GM19043 (cell line): ENCODE results near the gene ZBTB1.
"Not testable (repeated sequence)": the region's sequence is repeated elsewhere in the genome, so short reads cannot be mapped to it uniquely, and the experiment has no call there.

ENCODE experiments used
- ATAC-seq: cut with Tn5 transposase; IDR thresholded peaks from one replicate; pipeline ENCODE4 v1.9.1; 2021; ENCODE audit warnings: low read depth; ENCODE audit not compliant: unreplicated experiment

ZBTB1 gene

DNA sequence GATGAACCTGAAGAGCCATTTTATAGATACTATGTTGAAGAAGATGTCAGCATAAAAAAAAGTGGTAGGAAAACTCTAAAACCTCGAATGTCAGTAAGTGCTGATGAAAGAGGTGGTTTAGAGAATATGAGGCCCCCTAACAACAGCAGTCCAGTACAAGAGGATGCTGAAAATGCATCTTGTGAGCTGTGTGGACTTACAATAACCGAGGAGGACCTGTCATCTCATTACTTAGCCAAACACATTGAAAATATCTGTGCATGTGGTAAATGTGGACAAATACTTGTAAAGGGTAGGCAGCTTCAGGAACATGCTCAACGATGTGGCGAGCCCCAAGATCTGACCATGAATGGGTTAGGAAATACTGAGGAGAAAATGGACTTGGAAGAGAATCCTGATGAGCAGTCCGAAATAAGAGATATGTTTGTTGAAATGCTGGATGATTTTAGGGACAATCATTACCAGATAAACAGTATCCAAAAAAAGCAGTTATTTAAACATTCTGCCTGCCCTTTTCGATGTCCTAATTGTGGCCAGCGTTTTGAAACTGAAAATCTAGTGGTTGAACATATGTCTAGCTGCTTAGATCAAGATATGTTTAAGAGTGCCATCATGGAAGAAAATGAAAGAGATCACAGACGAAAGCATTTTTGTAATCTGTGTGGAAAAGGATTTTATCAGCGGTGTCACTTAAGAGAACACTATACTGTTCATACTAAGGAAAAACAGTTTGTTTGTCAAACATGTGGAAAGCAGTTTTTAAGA is 18.2 kb downstream of the ZBTB1 start:
- no peak for ATAC-seq

DNA sequence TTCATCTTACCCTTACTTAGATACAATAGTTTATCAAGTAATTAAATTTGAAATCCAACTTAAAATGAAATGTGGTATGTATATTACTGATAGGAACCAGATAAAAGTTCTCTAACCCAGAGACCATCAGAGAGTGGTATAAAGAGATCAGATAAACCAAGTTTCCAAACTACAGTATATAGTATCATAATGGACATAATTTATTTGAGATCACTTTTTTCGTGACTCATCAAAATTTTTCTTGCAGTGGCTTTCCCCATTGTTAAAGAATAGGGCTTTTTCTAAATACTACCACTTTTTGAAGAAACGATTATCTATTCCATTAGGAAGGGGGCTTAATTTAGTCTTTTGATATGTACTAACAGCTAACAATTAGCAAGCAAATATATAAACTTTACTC is 20.8 kb downstream of the ZBTB1 start:
- ATAC-seq: no peak

DNA sequence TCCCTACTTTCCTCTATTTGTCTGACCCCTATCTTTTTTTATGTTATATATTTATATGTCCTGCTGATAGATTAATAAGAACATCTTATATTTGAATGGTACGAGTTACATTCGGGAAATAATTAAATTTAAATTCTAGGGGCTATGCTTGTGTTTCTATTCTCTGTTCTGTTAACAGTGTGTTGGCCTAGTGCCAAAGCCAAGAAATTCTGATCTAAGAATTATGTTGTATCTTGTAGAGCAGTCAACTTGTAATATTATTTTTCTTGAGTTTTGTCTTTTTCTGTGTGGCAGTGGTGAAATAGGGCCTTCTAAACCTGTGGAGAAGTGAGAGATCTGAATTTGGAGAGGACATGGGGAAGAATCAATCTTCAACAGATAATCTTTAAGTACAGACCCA is 27.0 kb downstream of the ZBTB1 start:
- ATAC-seq: no peak

DNA sequence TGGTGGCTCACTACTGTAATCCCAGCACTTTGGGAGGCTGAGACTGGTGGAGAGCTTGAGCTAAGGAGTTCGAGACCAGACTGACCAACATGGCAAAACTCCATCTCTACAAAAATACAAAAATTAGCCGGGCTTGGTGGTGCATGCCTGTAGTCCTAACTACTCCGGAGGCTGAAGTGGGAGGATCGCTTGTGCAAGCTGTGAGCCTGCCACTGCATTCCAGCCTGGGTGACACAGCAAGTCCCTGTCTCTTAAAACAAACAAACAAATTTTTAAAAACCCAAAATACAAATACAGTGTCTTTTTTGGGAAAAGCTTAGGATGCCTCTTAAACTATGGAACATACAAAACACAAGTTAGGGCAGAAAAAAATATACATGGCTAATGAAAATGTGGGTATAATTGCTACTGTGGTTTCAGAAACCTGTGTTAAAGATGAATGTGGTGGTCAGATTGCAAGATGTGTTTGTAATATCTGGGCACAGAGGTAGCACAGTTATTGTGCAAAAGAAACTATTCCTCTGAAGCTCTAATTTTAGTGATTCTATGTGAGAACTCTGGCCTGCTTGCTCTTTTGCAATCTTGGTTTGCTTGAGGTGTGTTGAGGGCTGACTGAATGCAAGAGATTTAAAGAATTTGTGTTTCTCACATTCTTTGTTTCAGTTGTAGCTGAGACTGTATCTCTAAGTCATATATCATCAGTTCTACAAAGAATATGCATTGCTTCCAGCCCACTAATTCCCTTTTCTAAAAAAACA is 32.1 kb downstream of the ZBTB1 start:
- no peak for ATAC-seq

DNA sequence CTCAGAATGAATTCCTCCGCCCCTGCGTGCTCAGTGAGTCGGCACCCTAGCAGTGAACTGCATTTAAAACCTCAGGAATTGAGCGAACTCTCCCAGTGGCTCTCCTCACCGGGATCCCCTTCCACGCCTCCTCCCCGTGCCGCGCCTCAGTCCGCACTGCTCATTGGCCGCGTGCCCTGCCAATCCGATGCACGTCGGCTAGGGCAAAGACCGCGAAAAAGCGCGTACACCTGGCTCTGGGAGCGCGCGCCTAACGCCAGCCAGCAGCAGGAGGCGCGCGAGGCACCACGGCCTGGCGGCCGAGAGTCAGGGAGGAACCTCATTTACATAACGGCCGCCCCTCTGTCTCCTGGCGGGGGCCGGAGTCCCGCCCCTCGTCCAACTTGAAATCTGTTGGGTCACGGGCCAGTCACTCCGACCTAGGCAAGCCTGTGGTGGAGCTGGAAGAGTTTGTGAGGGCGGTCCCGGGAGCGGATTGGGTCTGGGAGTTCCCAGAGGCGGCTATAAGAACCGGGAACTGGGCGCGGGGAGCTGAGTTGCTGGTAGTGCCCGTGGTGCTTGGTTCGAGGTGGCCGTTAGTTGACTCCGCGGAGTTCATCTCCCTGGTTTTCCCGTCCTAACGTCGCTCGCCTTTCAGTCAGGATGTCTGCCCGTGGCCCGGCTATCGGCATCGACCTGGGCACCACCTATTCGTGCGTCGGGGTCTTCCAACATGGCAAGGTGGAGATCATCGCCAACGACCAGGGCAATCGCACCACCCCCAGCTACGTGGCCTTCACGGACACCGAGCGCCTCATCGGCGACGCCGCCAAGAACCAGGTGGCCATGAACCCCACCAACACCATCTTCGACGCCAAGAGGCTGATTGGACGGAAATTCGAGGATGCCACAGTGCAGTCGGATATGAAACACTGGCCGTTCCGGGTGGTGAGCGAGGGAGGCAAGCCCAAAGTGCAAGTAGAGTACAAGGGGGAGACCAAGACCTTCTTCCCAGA is 35.9 kb downstream of the ZBTB1 start, which contains the start of gene HSPA2:
TSS of gene HSPA2 (plus strand) at position 534 of the 995 bp plus-strand sequence. CDS start at position 643, 109 bp downstream.
- peak; percentile 93 for ATAC-seq

DNA sequence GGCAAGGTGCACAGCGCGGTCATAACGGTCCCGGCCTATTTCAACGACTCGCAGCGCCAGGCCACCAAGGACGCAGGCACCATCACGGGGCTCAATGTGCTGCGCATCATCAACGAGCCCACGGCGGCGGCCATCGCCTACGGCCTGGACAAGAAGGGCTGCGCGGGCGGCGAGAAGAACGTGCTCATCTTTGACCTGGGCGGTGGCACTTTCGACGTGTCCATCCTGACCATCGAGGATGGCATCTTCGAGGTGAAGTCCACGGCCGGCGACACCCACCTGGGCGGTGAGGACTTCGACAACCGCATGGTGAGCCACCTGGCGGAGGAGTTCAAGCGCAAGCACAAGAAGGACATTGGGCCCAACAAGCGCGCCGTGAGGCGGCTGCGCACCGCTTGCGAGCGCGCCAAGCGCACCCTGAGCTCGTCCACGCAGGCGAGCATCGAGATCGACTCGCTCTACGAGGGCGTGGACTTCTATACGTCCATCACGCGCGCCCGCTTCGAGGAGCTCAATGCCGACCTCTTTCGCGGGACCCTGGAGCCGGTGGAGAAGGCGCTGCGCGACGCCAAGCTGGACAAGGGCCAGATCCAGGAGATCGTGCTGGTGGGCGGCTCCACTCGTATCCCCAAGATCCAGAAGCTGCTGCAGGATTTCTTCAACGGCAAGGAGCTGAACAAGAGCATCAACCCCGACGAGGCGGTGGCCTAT is 36.8 kb downstream of the ZBTB1 start:
- no peak for ATAC-seq

DNA sequence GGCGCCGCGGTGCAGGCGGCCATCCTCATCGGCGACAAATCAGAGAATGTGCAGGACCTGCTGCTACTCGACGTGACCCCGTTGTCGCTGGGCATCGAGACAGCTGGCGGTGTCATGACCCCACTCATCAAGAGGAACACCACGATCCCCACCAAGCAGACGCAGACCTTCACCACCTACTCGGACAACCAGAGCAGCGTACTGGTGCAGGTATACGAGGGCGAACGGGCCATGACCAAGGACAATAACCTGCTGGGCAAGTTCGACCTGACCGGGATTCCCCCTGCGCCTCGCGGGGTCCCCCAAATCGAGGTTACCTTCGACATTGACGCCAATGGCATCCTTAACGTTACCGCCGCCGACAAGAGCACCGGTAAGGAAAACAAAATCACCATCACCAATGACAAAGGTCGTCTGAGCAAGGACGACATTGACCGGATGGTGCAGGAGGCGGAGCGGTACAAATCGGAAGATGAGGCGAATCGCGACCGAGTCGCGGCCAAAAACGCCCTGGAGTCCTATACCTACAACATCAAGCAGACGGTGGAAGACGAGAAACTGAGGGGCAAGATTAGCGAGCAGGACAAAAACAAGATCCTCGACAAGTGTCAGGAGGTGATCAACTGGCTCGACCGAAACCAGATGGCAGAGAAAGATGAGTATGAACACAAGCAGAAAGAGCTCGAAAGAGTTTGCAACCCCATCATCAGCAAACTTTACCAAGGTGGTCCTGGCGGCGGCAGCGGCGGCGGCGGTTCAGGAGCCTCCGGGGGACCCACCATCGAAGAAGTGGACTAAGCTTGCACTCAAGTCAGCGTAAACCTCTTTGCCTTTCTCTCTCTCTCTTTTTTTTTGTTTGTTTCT is 37.6 kb downstream of the ZBTB1 start:
- no peak for ATAC-seq

DNA sequence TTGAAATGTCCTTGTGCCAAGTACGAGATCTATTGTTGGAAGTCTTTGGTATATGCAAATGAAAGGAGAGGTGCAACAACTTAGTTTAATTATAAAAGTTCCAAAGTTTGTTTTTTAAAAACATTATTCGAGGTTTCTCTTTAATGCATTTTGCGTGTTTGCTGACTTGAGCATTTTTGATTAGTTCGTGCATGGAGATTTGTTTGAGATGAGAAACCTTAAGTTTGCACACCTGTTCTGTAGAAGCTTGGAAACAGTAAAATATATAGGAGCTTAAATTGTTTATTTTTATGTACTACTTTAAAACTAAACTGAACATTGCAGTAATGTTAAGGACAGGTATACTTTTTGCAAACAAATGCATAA is 38.2 kb downstream of the ZBTB1 start:
- no peak for ATAC-seq

DNA sequence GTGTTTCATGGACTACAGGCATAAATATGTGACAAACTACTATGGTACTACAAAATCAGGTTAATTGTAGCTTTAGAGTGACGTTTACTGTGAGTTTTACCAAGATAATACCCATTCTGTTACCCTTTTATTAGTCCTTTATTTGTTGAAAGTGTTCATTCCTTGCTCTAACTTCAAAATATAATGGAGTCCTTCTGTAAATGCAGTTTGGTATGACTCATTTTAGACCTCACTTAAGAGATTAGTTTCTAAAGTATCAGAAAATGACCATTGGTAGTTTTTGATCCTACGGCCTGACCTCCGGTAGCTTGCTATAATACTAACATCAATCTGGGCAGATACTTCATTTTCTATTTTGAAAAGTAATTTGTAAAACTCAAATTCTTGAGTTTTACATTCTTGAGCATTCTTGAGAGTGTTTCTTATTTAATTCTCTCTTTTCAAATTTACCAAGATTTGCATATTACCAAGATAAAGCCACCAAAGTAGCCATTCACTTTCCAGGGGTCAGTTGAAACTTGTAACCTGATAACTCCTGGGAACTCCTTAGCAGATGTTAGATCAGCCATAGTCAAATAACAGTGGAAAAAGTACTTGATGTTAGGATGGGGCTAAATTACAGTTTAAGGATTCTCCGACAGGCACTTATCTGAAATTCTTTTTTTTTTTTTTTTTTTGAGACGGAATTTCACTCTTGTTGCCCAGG is 40.2 kb downstream of the ZBTB1 start:
- ATAC-seq: no peak

DNA sequence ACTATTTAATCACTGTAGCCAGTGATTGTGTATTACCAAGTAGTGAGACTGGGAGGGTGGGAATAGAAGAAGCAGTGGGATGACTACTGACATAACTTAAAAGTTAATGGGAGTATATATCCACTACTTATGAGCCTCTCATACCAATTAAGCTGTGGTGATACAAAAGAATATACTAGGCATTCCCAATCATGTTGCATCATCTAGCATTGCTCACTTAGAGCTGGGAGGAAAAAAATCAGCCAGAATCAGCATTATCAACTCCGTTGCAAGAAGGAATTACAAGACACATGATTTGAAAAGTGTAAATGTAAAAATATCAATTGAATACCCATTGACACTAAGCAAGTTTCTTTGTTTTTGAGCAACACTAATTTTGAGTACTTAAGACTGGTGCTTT is 44.4 kb downstream of the ZBTB1 start:
- no peak for ATAC-seq

DNA sequence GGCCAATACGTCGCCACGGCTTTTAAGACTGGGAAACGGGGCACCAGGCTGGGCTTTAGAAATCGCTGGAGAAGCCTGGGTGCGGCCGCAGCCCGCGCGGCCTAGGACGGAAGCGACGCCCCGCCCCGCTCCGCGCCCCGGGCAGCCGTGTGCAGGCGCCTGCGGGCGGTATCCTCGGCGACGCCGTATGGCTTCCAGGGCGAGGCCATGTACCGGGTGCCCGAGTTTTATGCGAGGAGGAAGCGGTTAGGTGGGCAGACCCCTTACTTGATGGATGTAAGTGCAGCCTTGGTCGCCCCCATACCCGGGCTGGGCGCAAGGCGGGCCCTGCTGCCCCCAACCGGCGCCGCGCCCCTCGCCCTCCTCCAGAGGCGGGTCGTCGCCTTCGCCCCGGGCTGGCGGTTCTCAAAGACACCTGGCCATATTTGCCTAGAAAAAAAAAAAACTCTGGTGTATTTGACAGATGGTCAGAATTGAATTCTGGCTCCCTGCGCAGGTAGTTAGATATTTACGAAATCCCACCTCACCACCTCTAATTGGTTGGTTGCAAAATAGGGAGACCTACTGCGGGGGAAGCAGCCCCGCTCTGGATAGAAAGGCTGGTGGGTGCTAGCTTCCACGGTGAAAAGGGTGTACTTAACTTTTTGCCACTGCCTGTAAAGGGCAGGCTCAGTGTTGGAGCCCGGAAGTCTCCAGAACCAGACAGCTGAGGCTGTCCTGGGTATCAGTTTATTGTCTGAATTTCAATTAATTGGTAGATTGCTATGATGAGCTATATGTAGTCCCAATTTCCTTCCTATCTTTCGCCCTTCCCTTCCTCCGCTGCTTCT is 45.4 kb downstream of the ZBTB1 start, which contains the start of gene PPP1R36:
TSS of gene PPP1R36 (plus strand) at position 171 of the 830 bp plus-strand sequence. CDS start at position 208, 37 bp downstream.
- no peak for ATAC-seq

DNA sequence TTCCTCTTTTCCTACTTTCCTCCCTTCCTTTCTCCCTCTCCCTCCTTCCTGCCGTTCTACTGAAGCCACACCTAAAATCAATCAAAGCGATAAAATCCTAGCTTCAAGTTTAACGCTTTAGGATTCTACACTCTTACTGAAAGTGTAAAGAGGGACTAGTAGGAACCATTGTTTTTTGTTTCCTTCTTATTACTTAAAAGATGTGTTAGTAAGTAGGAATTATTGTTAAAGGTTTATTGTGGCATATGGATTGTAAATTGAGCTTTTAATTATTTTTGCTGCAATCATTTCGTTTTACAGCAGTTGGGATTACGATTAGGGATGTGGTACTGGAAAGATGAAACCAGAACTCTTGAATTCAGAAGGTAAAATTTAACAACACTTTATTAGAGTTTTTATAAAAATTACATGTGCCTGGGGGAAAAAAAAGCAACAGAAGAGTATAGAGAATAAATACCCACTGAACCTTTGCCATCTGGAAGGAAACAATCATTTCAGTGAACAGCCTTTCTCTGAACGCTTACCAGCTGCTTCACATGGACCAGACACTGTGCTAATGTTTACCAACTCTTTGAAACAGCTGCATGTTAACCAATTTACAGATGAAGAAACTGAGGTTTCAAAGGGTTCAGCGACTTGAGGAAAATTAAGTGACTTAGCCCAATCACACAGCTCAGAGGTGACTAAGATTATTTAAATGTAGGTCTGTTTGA is 46.2 kb downstream of the ZBTB1 start:
- no peak for ATAC-seq

DNA sequence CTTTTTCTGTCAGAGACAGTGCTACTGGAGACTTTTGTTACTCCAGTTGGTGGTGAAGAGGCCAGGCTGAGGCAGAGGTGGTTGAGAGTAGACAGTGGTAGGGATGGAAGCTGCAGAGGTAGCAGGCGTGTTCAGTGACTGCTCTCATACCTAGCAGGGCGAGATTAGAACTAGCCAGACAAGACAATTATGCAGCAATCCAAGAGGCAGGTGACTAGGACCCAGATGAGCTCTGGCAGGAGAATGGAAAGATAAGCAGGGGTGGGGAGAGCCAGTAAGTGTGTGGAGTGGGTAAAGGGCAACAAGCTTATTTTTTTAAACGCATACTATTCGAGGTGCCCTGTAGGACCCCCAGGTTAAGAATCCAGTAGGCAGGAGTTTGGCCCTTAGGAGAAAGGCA is 50.0 kb downstream of the ZBTB1 start:
- ATAC-seq: no peak

DNA sequence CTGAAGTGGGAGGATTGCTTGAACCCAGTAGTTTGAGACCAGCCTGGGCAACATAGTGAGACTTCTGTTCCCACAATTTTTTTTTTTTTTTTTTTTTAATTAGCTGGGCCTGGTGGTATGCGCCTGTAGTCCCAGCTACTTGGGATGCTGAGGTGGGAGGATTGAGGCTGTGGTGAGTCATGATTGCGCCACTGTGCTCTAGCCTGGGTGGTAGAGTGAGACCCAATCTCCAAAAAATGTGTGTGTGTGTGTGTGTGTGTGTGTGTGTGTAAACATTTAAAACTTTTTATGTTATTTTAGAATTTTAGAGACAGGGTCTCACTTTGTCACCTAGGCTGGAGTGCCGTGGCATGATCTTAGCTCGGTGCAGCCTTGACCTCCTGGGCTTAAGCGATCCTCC is 52.0 kb downstream of the ZBTB1 start:
- no peak for ATAC-seq

DNA sequence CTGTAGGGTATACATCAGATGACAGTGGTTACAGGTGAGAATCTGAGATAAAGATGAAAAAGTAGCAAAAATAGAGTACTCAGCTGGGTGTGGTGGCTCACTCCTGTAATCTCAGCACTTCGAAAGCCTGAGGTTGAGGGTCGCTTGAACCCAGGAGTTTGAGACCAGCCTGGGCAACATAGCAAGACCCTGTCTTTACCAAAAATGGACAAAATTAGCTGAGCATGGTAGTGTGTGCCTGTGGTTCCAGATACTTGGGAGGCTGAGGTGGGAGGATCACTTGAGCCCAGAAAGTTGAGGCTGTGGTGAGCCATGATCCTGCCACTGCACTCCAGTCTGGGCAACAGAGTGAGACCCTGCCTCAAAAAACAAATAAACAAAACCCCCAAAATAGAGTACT is 53.6 kb downstream of the ZBTB1 start:
- not testable (repeated sequence) for ATAC-seq

DNA sequence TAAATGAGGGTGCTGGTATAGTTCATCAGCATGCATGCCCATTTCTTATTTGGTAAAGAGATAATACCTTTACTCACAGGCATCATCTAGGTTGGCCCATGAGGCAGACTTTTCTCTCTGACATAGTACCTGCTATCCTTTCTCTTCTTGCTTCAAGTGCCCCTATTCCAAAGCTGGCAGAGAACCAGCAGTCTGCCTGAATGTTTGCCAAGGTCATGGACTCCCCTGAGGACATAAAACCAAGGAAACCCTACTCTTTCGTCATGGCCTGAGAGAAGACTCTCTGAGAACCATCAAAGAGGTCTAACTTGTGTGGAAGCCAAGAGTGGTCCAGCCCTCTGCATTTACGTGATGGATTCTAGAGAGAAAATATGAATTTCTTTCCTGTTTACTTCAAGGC is 57.1 kb downstream of the ZBTB1 start:
- ATAC-seq: no peak

DNA sequence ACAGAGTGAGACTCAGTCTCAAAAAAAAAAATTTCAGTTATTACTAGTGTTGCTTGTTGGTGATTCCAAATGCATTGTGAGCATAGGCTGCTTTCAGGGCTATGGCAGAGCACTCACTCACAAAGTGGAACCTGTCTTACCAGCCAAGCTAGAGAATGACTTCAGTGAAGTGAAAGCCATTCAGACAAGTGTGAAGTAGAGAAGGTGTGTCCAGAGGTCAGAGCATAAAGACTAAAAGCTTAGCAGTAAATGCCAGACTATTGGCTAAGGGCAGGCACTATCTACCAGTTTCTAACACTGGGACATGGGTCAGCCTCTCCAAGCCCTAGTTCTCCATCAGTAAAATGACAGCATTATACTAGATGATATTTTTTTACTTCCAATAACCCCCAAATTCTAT is 57.9 kb downstream of the ZBTB1 start:
- ATAC-seq: no peak
